Activated CD4-positive, alpha-beta T cell treated with anti-CD3 and anti-CD28 coated beads for 1 hour (primary cell): ENCODE measurements around the gene WASF1.
"Not testable (repeated sequence)": the region's sequence is repeated elsewhere in the genome, so short reads cannot be mapped to it uniquely, and the experiment has no call there.

Experiments
- DNase-seq: peaks from one replicate; pipeline ENCODE4 v3.0.0-alpha.2; 2020

The WASF1 gene

DNA sequence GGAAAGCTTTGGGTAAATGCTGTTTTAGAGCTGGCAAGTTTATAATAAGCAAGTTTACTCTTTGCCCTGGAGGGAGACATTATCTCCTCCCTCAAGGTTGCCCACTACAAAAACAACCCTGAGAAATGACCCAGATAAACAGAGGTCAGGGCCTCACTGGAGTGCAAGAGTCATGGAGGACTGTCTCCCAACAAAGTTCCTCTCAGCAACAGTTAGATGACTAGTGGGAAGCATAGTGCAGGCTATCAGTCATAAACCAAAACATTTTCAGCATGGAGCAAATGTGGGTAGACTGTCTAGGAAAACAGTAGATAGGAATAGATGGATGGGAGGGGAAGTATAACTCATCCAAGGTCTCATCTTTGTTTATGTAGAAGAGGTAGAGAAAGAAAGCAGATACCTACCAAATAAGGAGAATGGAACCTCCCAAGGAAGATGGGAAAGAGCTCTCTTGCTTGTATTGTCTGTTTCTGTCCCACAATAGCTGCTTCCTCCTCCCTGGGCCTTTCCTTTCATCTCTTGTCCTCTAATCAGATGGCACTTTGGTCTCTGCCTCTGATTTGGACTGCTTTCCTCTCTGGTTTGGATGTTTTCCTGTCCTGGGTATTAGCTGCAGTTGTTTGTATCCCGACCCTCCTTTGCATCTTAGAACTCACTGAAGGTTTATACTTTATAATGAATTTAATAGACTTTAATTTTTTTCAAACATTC, 95.4 kb downstream of the WASF1 start:
- DNase-seq: no peak

DNA sequence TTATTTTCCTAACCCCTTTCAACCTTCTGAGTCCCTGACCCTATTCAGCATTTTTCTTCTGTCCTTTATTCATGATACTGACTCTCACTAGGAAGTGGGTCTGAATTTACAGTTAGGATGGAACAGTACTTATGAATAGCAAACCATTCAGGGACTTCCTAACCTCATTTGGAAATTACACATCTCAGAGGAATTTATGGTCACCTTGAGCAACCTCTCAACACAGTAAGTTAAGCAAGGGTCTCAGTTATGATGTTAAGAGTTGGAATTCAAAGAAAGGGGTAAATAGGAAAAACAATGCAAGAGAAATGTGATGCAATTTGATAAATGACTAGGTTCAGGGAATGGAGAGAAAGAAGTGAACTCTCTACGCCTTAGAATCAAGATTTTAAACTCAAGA, 104.1 kb downstream of the WASF1 start:
- DNase-seq: no peak

DNA sequence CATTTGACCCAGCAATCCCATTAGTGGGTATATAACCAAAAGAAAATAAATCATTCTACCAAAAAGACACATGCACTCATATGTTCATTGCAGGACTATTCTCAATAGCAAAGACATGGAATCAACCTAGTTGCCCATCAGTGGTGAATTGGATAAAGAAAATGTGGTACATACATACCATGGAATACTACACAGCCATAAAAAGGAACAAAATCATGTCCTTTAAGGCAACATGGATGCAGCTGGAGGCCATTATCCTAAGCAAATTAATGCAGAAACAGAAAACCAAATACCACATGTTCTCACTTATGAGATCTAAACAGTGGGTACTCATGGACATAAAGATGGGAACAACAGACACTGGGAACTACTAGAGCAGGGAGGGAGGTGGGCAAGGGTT, 106.0 kb downstream of the WASF1 start:
- not testable (repeated sequence) for DNase-seq

DNA sequence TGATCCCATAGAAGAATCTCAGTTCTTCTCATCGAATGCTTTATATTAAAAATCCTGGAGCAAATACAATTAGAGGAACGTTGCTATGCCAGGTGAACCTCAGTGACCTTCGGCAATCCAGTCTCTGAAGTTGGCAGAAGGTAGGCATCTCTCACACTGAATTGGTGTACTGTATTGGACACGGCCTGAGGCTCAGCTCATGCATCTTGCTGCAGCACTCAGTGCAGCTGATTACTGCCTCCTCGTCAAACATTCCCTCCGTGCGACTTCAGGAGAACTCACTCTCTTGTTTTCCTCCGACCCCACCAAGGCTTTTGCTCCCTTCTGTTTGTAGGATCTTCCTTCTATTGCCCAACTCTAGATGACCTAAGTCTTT, 110.9 kb downstream of the WASF1 start:
- no peak for DNase-seq

DNA sequence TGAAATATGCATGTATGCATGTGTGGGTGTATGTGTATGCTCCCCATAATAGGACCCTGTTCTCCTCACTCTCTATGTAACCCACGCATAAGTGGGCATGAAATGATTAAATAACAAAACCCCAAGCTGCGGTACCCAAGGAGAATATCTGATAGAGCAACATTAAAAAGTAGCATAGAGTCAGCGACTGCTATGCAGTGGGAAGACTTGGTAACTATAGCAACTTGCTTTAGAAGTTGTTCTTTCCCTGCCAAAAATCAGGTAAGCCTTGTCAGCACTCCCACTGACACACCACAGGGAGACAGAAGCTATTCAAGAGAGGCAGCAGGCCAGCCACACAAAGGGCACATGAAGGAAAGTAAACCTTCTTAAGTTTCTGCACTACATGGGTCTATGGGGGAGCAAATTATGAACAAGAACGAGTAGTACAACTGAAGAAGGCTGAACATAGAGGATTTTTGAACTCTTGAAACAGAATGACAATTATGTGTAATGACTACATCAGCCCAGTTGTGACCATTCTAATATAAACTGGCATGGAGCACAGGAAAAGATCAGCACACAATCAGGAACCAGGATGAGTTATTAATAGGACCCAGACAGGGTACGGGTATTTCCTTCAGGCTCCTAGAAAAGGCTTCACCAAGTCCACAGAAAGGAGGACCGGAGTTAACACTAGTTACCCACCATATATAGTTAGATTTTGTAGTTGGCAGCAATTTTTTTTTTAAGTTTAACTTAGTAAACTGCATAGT, 111.5 kb downstream of the WASF1 start:
- no peak for DNase-seq

DNA sequence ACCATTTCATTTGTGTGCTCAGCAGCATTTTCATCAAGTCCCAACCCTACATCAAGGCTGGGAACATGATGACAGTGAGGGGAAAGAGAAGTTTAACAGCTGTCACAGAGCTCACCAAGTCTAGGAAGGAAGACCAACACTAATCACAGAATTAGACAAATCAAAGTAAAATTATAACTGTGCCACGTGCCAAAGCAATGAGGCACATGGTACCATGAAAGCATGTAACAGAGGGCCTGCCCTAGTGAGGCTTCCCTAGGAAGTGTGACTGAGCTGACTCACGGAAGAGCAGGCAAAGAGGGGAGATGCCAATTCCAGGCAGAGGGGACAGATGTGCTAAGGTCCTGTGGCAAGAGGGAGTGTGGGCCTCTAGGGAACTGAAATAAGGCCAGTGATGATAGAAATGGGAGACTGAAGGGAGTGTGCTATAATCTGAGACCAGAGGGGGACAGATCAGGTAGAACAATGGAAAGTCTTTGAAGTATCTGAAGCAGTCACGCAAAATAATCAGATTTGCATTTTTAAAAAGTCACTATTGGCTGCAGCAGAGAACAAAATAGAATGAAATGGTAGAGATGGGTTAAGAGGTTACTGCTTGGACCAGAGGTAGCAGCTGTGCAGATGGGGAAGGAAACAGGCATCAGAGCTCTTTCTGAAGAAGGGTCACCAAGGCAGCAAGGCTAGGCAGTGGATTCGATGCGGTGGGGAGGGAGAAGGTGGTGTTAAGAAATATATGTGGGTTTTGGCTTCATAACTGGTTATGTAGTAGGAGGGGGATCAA, 114.5 kb downstream of the WASF1 start:
- DNase-seq: no peak

DNA sequence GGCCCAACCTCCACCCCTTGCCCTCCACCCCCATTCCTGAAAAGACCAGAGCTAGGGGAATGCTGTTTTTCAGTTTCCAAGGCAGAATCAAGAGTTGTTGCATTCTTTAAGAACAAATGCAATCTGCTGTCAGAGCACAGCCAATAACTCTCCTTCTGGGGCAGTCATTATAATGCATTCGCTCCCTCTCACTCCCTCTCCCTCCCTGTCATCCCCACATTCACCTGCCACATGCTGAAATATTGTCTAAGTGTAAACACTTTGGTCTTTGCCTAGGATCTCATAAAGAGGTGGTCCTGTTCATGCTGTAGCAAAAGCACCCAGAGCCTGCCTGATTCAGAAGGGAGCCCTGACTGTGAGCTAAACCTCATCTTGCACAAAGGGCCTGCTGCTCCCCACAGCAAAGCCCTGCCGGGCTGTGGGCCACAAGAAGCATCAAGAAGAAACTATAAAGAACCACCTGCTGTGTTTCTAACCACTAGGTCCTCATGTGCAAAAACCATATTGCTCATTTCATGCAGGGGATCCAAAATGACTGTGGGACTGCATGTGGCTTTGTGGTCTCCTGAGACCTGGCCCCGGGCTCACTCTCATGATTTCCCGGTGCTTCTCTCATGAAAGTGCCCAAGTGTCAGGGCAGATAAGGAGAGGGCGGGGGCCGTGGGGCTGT, 115.7 kb downstream of the WASF1 start:
- DNase-seq: no peak

DNA sequence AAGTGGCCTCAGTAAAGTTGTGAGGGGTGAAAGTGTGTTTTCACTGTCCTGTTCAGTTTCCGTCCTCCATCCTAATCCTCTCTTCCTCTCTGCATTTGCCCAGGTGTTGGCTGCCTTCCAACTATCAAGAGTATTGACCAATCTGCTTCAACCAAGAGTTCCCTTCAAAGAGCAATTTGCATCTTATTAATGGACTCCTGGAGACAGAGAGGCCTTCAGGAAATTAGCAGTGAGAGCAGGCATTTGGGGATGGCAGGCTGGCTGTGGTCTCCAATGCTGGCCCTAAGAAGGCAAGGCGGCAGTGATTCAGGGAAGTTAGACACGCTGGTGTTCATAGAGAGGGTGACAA, 124.1 kb downstream of the WASF1 start:
- no peak for DNase-seq

DNA sequence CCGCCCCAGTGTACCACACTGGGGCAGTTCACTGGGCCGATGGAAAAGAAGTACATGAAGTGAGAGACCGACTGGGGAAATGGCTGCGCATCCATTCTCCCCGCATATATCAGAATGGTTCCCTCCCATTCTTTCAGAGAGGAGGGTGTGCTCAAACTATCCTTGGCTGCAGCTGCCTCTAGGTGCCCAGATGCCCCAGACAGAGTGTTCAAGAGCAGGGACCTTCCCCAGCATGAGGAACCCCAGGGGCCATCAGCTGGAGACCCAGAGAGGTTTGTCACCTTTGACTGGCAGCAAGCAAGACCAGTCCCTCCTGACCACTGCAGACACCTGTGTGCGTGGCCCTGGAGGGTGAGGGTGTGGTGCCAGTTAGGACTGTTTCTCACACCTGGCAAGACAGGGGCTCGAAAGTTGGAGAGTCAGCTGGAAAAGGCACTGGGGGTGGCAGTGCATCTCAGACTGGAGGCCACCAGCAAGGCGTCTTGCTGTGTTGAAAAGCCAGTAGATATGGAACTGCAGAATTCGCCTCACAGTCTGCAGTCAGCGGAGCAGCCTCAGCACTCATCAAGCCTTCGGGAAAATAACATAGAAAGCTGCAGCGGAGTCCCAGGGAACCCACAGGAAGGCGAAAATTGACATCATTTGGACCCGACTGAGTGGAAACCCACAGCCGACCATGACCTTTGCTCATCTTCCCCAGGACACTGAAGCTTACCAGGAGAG, 124.6 kb downstream of the WASF1 start:
- DNase-seq: no peak

DNA sequence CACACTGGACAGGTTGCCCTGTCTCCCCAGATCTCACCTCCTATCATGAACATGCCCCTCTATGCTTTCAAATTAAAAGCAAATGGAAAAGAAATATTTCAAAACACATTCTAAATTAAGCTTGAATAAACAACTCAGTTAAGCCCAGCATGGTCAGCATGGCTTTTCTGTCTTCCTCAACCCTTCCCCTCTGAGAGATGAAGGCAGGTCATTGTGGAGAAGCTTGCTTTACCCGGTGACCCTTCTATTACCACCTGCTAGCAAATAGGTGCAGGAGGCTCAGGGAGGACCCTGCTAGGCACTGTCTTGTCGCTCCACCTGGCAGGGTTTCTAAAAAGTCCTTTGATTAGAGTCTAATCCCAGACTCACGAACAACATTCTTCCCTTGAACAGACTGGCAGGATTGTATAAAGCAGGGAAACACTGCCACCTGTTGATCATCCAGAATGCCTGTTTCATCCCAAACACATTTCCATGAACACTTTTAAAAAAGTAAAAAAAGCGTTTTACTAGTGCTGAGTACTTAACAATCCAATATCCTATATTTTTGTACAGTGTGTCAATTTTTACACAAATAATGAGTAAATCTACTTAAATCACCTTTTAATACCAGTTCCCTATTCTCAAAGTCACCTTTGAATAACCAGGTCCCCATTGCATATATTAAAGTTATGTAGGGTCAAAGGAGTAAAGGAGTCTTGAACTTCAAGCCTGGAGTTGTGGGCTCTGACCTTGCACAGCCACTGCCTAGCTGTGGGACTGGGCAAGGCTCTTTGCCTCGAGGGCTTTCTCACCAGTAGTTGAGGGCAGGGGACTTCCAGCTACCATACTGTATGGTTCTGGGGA, 125.9 kb downstream of the WASF1 start:
- no peak for DNase-seq

DNA sequence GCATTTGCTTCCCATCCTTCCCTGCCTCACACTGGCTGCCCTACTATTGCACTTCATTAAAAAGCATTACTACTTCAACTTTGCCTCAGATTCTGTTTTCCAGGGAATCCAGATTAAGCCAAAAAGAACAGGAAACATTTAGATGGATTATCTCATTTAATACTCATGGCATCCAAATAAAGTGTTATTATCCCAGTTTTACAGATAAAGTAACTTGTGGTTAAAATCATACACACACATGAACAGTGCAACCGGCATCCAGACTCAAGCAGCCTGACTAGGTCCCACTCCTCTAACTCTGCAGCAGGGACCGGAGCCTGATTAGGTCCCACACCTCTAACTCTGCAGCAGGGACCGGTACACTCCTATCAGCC, 129.0 kb downstream of the WASF1 start:
- DNase-seq: no peak
